GM12872 (cell line): ENCODE measurements around the gene PLEKHG3.

Source experiments
- CTCF ChIP-seq: IDR thresholded peaks from 3 replicates; pipeline ENCODE4 v1.5.1; 2011; ENCODE audit warnings: low read depth, mild to moderate bottlenecking, low read length, moderate library complexity; ENCODE audit not compliant: insufficient read depth

PLEKHG3 gene

GRCh38 chr14:64705381-64706118, 1.3 kb downstream of the PLEKHG3 start:
- TF ChIP-seq CTCF: no peak

GRCh38 chr14:64706119-64706592, 1.9 kb downstream of the PLEKHG3 start:
- no peak for TF ChIP-seq CTCF

- TF ChIP-seq CTCF: no peak
Measured at GRCh38 chr14:64706593-64707193, 2.5 kb downstream of the PLEKHG3 start.

GRCh38 chr14:64707661-64708060, 3.4 kb downstream of the PLEKHG3 start:
- no peak for TF ChIP-seq CTCF

GRCh38 chr14:64708148-64709004, 4.2 kb downstream of the PLEKHG3 start:
- TF ChIP-seq CTCF: no peak

GRCh38 chr14:64709126-64709525, 4.9 kb downstream of the PLEKHG3 start:
- TF ChIP-seq CTCF: no peak

- no peak for TF ChIP-seq CTCF
Measured at GRCh38 chr14:64711039-64711438, 6.8 kb downstream of the PLEKHG3 start.
